ENCODE results near the gene CAPNS1.

The CAPNS1 gene

GRCh38 chr19:36106441-36106840 is 33.4 kb upstream of the CAPNS1 start:
- H3K4me3 ChIP-seq (ENCODE audit: low read depth, low read length) = no peak overlapping the region
- DNase-seq (ENCODE audit: low read depth) = no peak
- TF ChIP-seq POLR2A (IDR thresholded peaks at IDR 0.05; ENCODE audit: extremely low read depth, insufficient read length) (no peak), MYC (IDR thresholded peaks at IDR 0.05; ENCODE audit: low read depth, low read length) (no peak), MAX (IDR thresholded peaks at IDR 0.05; ENCODE audit: low read depth, low read length) (no peak), CTCF (IDR thresholded peaks at IDR 0.05; ENCODE audit: low read depth, low read length) (no peak)

GRCh38 chr19:36106991-36107390 is 32.9 kb upstream of the CAPNS1 start:
- no peak for DNase-seq (ENCODE audit: low read depth)
- no peak overlapping the region for H3K4me3 ChIP-seq (ENCODE audit: low read depth, low read length)
- no peak for TF ChIP-seq MYC (IDR thresholded peaks at IDR 0.05; ENCODE audit: low read depth, low read length)
- TF ChIP-seq CTCF (IDR thresholded peaks at IDR 0.05; ENCODE audit: low read depth, low read length) = no peak

- no peak for TF ChIP-seq POLR2A (IDR thresholded peaks at IDR 0.05; ENCODE audit: extremely low read depth, insufficient read length)
- TF ChIP-seq MYC (IDR thresholded peaks at IDR 0.05; ENCODE audit: low read depth, low read length) = no peak
- no peak for TF ChIP-seq CTCF (IDR thresholded peaks at IDR 0.05; ENCODE audit: low read depth, low read length)
- no peak for TF ChIP-seq MAX (IDR thresholded peaks at IDR 0.05; ENCODE audit: low read depth, low read length)
- no peak overlapping the region for H3K4me3 ChIP-seq (ENCODE audit: low read depth, low read length)
- DNase-seq (ENCODE audit: low read depth) = no peak
Measured at GRCh38 chr19:36108684-36109083, 31.2 kb upstream of the CAPNS1 start.

- DNase-seq (ENCODE audit: low read depth) = no peak
- no peak within 1 kb of the TSS for H3K4me3 ChIP-seq (ENCODE audit: low read depth, low read length)
- TF ChIP-seq MAX (IDR thresholded peaks at IDR 0.05; ENCODE audit: low read depth, low read length) (no peak), CTCF (IDR thresholded peaks at IDR 0.05; ENCODE audit: low read depth, low read length) (no peak), POLR2A (IDR thresholded peaks at IDR 0.05; ENCODE audit: extremely low read depth, insufficient read length) (no peak), MYC (IDR thresholded peaks at IDR 0.05; ENCODE audit: low read depth, low read length) (no peak)
Measured at GRCh38 chr19:36110487-36111199, 29.2 kb upstream of the CAPNS1 start, which contains the start of gene OVOL3. Gene OVOL3, plus strand, starts transcription at chr19:36111143. Its CDS starts 60 bp downstream, at chr19:36111203.

DNA sequence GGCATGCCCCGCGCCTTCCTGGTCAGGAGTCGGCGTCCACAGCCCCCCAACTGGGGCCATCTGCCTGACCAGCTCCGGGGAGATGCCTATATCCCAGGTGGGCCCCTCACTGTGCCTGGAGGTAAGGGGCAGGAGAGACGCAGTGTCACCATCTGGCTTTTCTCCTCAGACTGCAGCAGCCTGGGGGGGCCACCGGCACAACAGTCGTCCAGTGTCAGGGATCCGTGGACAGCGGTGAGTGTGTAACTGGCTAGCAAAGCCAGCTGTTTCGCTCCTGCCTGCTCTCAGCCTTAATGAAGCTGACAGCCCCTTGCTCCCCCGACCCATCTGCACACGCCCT is 28.7 kb upstream of the CAPNS1 start:
- TF ChIP-seq MYC (IDR thresholded peaks at IDR 0.05; ENCODE audit: low read depth, low read length) (no peak), MAX (IDR thresholded peaks at IDR 0.05; ENCODE audit: low read depth, low read length) (no peak), CTCF (IDR thresholded peaks at IDR 0.05; ENCODE audit: low read depth, low read length) (no peak), POLR2A (IDR thresholded peaks at IDR 0.05; ENCODE audit: extremely low read depth, insufficient read length) (no peak)
- no peak overlapping the region for H3K4me3 ChIP-seq (ENCODE audit: low read depth, low read length)
- DNase-seq (ENCODE audit: low read depth) = no peak

GRCh38 chr19:36112678-36113077 is 27.2 kb upstream of the CAPNS1 start:
- H3K4me3 ChIP-seq (ENCODE audit: low read depth, low read length) = no peak overlapping the region
- no peak for DNase-seq (ENCODE audit: low read depth)
- no peak for TF ChIP-seq POLR2A (IDR thresholded peaks at IDR 0.05; ENCODE audit: extremely low read depth, insufficient read length)
- TF ChIP-seq MYC (IDR thresholded peaks at IDR 0.05; ENCODE audit: low read depth, low read length) = no peak
- TF ChIP-seq CTCF (IDR thresholded peaks at IDR 0.05; ENCODE audit: low read depth, low read length) = no peak
- TF ChIP-seq MAX (IDR thresholded peaks at IDR 0.05; ENCODE audit: low read depth, low read length) = no peak
